Astrocyte of the spinal cord (primary cell): Measurements from ENCODE around the gene G6PD.
"Not testable (repeated sequence)": the region's sequence is repeated elsewhere in the genome, so short reads cannot be mapped to it uniquely, and the experiment has no call there.

Experiments
- DNase-seq: peaks from one replicate; pipeline ENCODE4 v3.0.0; 2011; ENCODE audit warnings: low read depth, low spot score
- H3K4me3 ChIP-seq: 2 replicates; pipeline ENCODE4 v1.5.1; 2011; ENCODE audit warnings: low read depth, mild to moderate bottlenecking, low read length, moderate library complexity
- in situ Hi-C: cut with HindIII; loops from 2 replicates; pipeline ENCODE4 v1.10.0; 2017; ENCODE audit warnings: low sequenced_read_pairs
- TF ChIP-seq, protein P1 (sequence below): IDR thresholded peaks from 2 replicates; pipeline ENCODE4 v1.5.1; 2012; ENCODE audit warnings: low read depth, mild to moderate bottlenecking, low read length, inconsistent platforms

The G6PD gene

DNA sequence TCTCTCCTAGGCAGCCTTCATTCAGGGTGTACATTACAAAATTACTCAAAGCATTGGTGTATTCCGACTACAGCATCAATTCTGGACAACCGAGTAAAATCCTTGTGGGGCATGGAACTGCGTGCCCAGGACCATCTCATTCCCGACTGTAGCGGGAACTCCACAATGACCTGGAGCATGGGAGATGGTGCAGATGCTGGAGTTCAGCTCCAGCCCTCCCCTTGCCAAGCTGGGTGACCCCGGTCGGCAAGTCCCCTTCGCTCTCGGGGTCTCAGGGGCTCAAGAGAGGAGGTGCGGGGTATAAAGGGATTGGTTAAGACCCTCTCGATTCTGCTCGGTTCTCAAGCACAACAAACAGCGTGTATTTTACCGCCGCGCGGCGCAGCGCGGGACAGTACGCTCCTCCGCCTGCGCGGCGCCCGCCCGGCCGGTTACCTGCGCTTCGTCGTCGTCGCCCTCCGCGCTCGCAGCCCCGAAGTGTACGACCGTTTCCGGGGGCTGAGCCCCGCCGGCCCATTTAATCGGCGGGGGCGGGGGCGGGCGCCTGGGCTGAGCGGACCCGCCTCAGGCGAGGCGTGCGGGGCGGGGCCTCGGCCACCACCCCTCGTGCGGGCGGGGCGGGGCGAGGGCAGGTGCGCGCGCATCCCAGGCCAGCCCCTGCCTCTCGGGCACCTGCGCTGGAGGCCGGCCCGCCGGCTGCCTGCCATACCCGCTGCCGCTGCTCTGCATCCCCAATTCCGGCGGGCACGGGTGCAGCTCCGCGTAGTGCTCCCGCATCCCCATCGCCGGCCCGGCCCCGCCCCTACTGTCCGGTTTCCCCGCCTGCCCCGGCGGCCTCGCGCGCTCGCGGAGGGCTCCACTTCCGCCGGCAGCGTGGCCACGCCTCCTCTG, at the start of gene G6PD:
G6PD (minus strand) TSS at position 493 of the 891 bp plus-strand sequence. CDS start 691 bp downstream, outside the sequence.
- peak within 1 kb of the TSS; percentile 74 for H3K4me3 ChIP-seq
- in situ Hi-C loops, result no loop called here
- peak; percentile 66 for DNase-seq
- TF ChIP-seq, protein P1, sequence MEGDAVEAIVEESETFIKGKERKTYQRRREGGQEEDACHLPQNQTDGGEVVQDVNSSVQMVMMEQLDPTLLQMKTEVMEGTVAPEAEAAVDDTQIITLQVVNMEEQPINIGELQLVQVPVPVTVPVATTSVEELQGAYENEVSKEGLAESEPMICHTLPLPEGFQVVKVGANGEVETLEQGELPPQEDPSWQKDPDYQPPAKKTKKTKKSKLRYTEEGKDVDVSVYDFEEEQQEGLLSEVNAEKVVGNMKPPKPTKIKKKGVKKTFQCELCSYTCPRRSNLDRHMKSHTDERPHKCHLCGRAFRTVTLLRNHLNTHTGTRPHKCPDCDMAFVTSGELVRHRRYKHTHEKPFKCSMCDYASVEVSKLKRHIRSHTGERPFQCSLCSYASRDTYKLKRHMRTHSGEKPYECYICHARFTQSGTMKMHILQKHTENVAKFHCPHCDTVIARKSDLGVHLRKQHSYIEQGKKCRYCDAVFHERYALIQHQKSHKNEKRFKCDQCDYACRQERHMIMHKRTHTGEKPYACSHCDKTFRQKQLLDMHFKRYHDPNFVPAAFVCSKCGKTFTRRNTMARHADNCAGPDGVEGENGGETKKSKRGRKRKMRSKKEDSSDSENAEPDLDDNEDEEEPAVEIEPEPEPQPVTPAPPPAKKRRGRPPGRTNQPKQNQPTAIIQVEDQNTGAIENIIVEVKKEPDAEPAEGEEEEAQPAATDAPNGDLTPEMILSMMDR, result no peak

DNA sequence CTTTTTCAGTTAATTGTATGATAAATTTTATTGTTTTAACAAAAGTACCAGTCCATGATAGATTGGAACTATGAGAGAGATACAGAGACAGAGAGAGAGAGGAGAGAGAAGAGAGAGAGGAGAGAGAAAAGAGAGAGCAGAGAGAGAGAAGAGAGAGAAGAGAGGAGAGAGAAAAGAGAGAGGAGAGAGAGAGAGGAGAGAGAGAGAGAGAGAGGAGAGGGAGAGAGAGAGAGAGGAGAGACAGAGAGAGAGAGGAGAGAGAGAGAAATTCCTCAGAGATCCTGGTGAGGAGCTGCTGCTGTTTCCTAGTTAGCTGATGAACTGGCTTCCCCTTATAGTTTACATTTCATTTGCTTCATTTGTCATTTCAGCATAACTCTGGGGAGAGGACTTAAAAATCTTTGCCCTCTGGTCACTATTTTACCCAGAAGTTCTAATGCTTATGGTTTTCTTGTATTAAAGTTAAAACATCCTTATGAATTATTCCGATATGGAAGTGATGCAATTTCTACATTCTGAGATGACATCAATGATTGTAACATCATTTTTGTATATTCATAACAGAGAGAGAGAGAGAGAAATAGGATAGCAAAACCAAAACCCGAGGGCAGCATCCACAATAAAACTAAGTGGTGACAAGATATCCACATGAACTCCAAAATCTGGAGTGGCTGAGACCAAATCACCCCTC, 49.1 kb upstream of the G6PD start:
- DNase-seq, result no peak
- in situ Hi-C loops, result no loop called here
- TF ChIP-seq, protein P1, result no peak
- H3K4me3 ChIP-seq, result no peak overlapping the region

DNA sequence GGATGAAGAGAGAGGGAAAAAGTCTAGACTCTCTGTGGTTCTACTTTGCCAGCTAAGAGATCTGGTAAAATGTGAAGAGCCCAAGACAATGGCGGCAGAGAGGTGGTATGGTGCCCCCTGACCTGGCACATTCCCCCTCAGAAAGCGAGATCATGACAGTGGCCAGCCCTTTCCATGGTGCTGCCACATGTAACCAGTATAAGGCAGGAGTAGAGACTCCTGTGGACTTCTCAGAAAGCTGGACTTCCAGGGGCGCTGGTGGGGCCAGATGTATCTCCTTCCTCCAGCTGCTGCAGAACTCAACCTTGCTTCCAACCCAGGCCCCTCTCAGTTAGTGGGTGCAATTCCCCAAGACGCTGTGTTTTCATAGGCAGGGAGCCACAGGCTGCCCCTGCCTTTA, 47.8 kb upstream of the G6PD start:
- TF ChIP-seq, protein P1, result no peak
- no peak for DNase-seq
- in situ Hi-C loops, result no loop called here
- H3K4me3 ChIP-seq, result no peak overlapping the region

DNA sequence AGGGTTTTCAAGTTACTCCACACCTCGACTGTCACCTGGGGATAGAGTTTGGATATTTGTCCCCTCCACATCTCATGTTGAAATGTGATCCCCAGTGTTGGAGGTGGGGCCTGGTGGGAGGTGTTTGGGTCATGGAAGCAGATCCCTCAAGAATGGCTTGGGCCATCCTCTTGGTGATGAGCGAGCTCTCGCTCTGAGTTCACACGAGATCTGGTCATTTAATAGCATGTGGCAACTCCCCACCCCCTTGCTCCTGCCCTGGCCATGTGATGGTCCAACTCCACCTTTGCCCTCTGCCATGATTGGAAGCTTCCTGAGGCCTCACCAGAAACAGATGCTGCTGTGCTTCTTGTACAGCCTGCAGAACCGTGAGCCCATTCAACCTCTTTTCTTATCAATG, 46.6 kb upstream of the G6PD start:
- DNase-seq, result no peak
- no peak overlapping the region for H3K4me3 ChIP-seq
- TF ChIP-seq, protein P1, result no peak
- in situ Hi-C loops, result no loop called here

DNA sequence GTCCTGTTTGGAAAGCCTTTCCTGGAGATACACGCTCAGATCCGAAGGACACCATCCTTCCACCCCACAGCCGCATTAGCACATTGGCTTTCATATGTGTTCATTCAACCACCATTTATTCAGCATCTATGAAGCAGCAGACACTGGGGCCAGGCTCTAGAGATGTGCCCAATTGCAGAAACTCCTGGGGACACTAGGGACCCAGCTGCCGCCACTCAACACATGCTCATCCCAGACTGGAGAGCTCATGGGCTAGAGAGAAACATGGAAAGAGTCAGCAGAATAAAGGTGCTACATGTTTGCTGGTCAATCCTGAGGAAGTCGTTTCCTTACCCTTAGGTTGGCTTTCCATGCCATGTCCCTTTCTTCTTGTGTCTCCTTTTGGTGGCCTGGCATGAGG, 45.9 kb upstream of the G6PD start:
- in situ Hi-C loops, result no loop called here
- no peak for DNase-seq
- H3K4me3 ChIP-seq, result no peak overlapping the region
- TF ChIP-seq, protein P1, result no peak

DNA sequence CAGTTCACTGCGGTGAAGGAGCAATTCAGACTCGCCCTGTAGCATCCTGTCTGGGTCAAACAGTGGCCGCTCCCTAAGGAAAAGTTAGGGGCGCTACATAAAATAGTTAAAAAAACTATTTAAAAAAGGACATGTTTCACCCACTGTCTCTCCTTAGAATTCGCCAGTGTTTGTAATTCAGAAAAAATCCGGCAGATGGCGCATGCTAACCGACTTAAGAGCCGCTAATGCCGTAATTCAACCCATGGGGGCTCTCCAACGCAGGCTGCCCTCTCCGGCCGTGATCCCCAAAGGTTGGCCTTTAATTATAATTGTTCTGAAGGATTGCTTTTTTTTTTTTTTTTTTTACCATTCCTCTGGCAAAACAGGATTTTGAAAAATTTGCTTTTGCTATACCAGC, 43.8 kb upstream of the G6PD start:
- H3K4me3 ChIP-seq, in situ Hi-C loops, DNase-seq: not testable (repeated sequence)

DNA sequence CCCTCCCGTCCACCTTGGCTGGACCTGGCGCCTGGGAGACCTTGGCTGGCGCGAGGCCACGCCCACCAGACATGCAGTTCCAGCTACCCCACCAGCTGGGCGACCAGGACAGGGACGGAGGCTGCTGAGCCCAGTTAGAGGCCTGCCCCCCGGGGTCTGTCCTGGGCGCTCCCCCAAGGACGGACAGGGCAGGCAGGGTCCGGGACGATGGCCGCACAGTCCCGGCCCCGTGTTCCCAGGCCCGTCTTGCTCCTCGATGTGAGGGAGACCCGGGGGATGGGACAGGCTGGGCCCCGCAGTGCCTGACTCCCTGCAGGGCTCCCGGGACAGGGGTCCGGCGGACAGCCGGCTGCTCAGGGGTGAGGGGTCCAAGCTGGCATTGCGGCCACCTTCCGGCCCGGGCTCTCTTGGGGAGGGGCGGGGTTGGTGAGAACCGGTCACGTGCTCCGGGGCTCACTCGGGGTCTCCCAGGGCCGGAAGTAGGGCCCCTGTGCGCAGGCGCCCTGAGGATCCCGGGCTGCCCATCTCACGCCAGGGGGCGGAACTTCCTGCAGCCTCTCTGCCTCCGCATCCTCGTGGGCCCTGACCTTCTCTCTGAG, 38.0 kb upstream of the G6PD start, which contains the start of gene CTAG1A:
CTAG1A (plus strand) TSS at position 549 of the 599 bp plus-strand sequence. CDS start 74 bp downstream, outside the sequence.
- in situ Hi-C loops, H3K4me3 ChIP-seq, DNase-seq: not testable (repeated sequence)

DNA sequence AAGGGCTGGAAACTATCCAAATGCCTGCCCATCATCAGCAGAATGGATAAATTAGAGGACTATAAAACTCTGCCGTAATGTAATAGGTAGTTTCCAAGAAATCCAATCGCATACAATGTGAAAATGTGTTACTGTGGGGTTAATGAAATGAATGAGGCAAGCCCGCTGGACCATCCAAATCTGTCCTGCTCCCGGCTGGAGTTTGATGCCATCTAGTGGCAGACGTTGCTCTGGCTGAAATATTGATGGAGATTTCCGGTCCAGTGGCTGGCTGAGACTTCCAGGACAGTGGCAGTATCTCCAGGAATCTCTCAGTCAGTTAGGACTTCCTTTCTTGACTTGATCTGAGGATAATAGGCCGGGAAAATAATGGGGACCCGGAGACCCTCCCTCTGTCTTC, 36.3 kb upstream of the G6PD start:
- in situ Hi-C loops, DNase-seq, H3K4me3 ChIP-seq: not testable (repeated sequence)

DNA sequence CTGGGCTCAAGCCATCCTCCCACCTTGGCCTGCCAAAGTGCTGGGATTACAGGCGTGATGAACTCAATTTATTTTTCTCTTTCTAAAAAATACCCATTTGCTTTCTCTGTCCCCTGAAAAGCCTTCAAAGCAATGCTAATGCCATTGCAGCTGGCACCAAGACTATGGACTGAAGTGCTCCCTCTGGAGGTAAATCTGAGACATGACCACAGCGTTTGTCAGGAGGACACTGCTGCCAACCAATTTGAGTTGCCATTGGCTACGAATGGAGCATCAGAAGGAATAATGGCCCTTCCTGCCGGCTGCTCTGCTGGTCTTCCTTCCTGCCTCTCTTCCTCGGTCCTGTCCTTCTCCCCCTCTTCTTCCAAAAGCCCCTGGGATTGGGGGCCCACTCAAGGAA, 28.4 kb upstream of the G6PD start:
- H3K4me3 ChIP-seq, DNase-seq, in situ Hi-C loops: not testable (repeated sequence)

DNA sequence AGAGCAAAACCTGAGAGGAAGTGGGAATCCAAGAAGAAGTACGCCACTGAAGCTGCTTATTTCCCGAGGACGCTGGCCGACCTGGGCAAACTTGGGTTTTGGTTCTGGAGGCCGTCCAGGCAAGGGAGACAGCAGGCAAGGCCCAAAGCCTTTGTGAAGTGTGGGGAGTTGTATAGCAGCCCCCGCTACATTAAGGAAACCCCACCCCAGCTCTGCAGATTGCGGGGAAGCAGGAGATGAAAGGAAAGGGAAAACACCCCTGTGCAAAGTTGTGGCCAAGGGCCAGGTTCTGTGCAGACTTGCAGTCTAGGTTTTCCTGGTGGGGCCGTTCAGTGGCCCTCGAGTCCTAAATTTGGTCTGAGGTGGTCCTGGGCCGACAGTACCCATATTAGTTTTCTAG, 26.4 kb upstream of the G6PD start:
- DNase-seq, in situ Hi-C loops, H3K4me3 ChIP-seq: not testable (repeated sequence)

DNA sequence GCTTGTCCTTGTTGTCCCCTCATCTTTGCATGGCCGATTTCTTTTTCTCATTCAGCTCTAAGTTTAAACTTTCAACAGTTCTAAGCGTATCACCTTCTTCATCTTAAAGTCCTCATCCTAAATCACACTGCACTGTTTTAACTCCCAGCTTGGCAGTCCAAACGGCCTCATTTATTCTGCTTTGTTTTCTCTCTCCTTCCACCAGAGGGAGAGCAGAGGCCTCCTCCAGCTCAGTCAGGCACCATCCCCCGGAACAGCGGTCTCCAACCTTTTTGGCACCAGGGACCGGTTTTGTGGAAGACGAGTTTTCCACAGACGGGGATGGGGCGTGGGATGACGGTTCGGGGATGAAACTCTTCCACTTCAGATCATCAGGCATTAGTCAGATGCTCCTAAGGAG, 23.7 kb upstream of the G6PD start:
- DNase-seq, in situ Hi-C loops, H3K4me3 ChIP-seq: not testable (repeated sequence)
